CD4-positive, alpha-beta T cell (primary cell): ENCODE results near the gene FRY. TPM values are rescaled to one million over a fixed set of nuclear protein-coding genes. Genes with fewer than 3 reads are reported as not detected.

Experiments used
- ATAC-seq: fragments of 200-7000 bp; cut with Tn5 transposase; one replicate; pipeline ENCODE4 v1.10.0; 2022; ENCODE audit warnings: mild to moderate bottlenecking; ENCODE audit not compliant: poor library complexity
- CTCF ChIA-PET: fragments of 350-600 bp; sonication (Branson Sonifier 250); formaldehyde crosslinking; loops from one replicate; lab custom pipeline; 2021; ENCODE audit warnings: antibody characterized with exemption, inconsistent platforms; lab: Charles Lee
- POLR2A ChIA-PET: fragments of 350-600 bp; sonication (Branson Sonifier 250); formaldehyde crosslinking; loops from one replicate; lab custom pipeline; 2021; ENCODE audit warnings: antibody characterized with exemption, inconsistent platforms; lab: Charles Lee
- DNase-seq, 14 experiments: peaks; one replicate each; pipeline ENCODE4 v3.0.0-alpha.2; 2013 to 2020; ENCODE audit warnings: mixed read lengths in 2 of 14
- H3K27ac ChIP-seq, 2 donors: one replicate each; pipeline versions ENCODE4 v1.5.1 to v1.7.0; 2013; ENCODE audit warnings: low read length in 2 of 2, low read depth in 1 of 2, mild to moderate bottlenecking in 1 of 2
- H3K27me3 ChIP-seq, 2 experiments: 1 replicate in 1 of 2; 2 replicates in 1 of 2; pipeline versions ENCODE4 v1.6.1 to v1.7.0; 2013; ENCODE audit warnings: low read length in 2 of 2, control low read depth in 1 of 2, mild to moderate bottlenecking in 1 of 2, moderate library complexity in 1 of 2; ENCODE audit not compliant: insufficient read depth in 2 of 2, control insufficient read depth in 1 of 2
- H3K36me3 ChIP-seq: one replicate; pipeline ENCODE4 v1.6.1; 2013; ENCODE audit warnings: low read length, control low read depth; ENCODE audit not compliant: insufficient read depth
- H3K4me1 ChIP-seq: one replicate; pipeline ENCODE4 v1.6.1; 2013; ENCODE audit warnings: low read length, control low read depth; ENCODE audit not compliant: insufficient read depth
- H3K4me3 ChIP-seq: one replicate; pipeline ENCODE4 v1.5.1; 2013; ENCODE audit warnings: mild to moderate bottlenecking, low read length, moderate library complexity
- H3K9me3 ChIP-seq, 2 experiments: 1 replicate in 1 of 2; 2 replicates in 1 of 2; pipeline versions ENCODE4 v1.6.1 to v1.7.0; 2013; ENCODE audit warnings: low read length in 2 of 2, mild to moderate bottlenecking in 2 of 2, control low read depth in 1 of 2, moderate library complexity in 1 of 2; ENCODE audit not compliant: control insufficient read depth in 1 of 2, insufficient read depth in 1 of 2
- H3K27ac Mint-ChIP-seq: one replicate; pipeline ENCODE4 v1.8.0; 2020; ENCODE audit warnings: mixed read lengths
- H3K27me3 Mint-ChIP-seq: one replicate; pipeline ENCODE4 v1.8.0; 2021; ENCODE audit warnings: mixed read lengths
- H3K36me3 Mint-ChIP-seq: one replicate; pipeline ENCODE4 v1.8.0; 2021; ENCODE audit warnings: low read depth, mixed read lengths
- H3K4me1 Mint-ChIP-seq: one replicate; pipeline ENCODE4 v1.8.0; 2021; ENCODE audit warnings: low read depth, mixed read lengths
- H3K4me3 Mint-ChIP-seq: one replicate; pipeline ENCODE4 v1.8.0; 2020; ENCODE audit warnings: mild to moderate bottlenecking, mixed read lengths
- H3K9me3 Mint-ChIP-seq: one replicate; pipeline ENCODE4 v1.8.0; 2020; ENCODE audit warnings: mixed read lengths
- intact Hi-C, 2 experiments: fragments of 100-400 bp; cut with DNase I in 1 of 2; cut with micrococcal nuclease in 1 of 2; formaldehyde crosslinking; loops; one replicate each; pipeline versions ENCODE4 v1.15.1 to v1.9.0; 2023 to 2025; cut with DNase I, micrococcal nuclease
- total RNA-seq, 174 experiments: library from RNA in 2 of 174; stranded (reverse) in 2 of 174; gene quantifications; one replicate each; pipeline ENCODE4 v1.2.3 and lab custom pipeline; 2021 to 2026
- TF ChIP-seq, protein P1 (sequence below): fragments of 200-600 bp; IDR thresholded peaks from one replicate; pipeline ENCODE4 v1.8.0; 2022; ENCODE audit warnings: antibody characterized with exemption, mild to moderate bottlenecking

The FRY gene
- total RNA-seq, 2 experiments from 2014 or later: 13.7 to 18.4 TPM

DNA sequence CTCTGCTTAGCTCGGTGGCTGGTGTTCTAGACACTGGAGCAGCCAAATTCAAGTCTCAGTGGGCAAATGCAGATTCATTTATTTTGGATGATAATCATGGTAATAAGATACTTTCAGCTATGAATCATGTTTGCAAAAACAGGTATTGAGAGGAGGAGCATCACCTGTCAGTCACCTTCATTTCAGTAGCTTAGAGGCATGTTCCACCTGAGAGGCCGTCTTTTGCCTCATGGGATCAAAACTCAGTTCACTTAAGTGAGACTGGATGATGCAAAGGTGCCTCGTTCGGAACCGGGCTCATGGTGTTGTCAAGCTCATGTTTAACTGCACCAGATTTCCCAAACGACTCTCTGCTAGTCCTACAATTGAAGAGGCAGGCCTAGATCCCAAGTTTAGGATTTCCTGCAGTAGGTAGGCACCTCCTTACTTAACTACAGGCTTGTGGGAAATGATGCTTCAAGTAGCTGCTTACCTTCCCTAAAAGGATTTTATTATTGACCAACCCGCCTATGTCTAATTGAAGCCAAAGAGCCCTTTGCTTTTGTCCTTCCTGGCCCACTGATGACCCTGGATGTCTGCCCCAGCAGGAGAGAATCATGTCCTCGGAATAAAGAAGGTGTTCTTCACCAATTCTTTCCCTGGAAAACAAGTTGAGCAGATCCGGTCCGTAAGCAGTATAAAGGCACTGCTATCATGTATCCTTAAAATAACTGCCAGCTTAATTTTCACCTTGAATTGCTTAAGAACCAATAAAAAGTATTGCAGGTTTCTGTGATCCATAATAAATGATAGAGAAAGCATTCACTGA is 223.5 kb downstream of the FRY start:
- Mint-ChIP-seq H3K4me3 (no peak overlapping the region), H3K4me1 (no peaks in the 10 kb centered on the region), H3K9me3 (no peaks in the 10 kb centered on the region), H3K27ac (no peak overlapping the region), H3K36me3 (peaks cover 36% of the 10 kb centered on the region), H3K27me3 (no peaks in the 10 kb centered on the region)
- TF ChIP-seq, protein P1, sequence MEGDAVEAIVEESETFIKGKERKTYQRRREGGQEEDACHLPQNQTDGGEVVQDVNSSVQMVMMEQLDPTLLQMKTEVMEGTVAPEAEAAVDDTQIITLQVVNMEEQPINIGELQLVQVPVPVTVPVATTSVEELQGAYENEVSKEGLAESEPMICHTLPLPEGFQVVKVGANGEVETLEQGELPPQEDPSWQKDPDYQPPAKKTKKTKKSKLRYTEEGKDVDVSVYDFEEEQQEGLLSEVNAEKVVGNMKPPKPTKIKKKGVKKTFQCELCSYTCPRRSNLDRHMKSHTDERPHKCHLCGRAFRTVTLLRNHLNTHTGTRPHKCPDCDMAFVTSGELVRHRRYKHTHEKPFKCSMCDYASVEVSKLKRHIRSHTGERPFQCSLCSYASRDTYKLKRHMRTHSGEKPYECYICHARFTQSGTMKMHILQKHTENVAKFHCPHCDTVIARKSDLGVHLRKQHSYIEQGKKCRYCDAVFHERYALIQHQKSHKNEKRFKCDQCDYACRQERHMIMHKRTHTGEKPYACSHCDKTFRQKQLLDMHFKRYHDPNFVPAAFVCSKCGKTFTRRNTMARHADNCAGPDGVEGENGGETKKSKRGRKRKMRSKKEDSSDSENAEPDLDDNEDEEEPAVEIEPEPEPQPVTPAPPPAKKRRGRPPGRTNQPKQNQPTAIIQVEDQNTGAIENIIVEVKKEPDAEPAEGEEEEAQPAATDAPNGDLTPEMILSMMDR: no peak
- Histone ChIP-seq H3K4me3 (no peak overlapping the region), H3K27me3 (no peaks in the 10 kb centered on the region), H3K36me3 (peaks cover 6% of the 10 kb centered on the region), H3K9me3 (no peaks in the 10 kb centered on the region), H3K27ac (no peak overlapping the region), H3K4me1 (no peaks in the 10 kb centered on the region)
- ATAC-seq: no peak
- DNase-seq: no peak
- CTCF ChIA-PET: interaction anchor here (1.2 kb wide), 1 partner anchor 13 kb away, joined by 3 read pairs; no protein-coding TSS in a partner anchor
- intact Hi-C loops: no loop called here
- POLR2A ChIA-PET: no interaction called here

DNA sequence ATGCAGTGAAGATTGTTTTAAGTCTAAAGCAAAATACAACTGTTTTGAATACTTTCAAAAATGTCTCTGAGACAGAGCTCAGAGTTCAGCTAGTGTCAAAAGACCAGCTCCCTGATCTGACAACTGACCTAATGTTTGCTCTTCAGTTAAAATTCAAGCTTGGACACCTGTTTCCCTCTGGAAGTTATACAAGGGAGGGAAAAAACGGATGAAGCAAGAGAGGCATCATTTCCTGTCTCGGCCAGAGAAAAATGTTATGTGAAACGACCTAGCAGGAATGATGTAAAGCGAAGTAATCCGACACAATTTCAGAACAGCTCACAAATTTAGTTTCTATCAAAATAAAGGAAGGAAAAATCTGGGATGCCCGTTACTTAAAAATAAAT is 224.1 kb downstream of the FRY start:
- POLR2A ChIA-PET: no interaction called here
- CTCF ChIA-PET: no interaction called here
- H3K4me1 ChIP-seq: no peaks in the 10 kb centered on the region
- DNase-seq (no peak), ATAC-seq (no peak)
- H3K27me3 ChIP-seq: no peaks in the 10 kb centered on the region
- Mint-ChIP-seq H3K9me3 (no peaks in the 10 kb centered on the region), H3K4me3 (no peak overlapping the region), H3K27ac (no peak overlapping the region), H3K4me1 (no peaks in the 10 kb centered on the region), H3K27me3 (no peaks in the 10 kb centered on the region), H3K36me3 (peaks cover 32% of the 10 kb centered on the region)
- no peak overlapping the region for H3K4me3 ChIP-seq
- peaks cover 4% of the 10 kb centered on the region for H3K36me3 ChIP-seq
- TF ChIP-seq, protein P1: no peak
- intact Hi-C loops: no loop called here
- H3K27ac ChIP-seq: no peak overlapping the region
- no peaks in the 10 kb centered on the region for H3K9me3 ChIP-seq

DNA sequence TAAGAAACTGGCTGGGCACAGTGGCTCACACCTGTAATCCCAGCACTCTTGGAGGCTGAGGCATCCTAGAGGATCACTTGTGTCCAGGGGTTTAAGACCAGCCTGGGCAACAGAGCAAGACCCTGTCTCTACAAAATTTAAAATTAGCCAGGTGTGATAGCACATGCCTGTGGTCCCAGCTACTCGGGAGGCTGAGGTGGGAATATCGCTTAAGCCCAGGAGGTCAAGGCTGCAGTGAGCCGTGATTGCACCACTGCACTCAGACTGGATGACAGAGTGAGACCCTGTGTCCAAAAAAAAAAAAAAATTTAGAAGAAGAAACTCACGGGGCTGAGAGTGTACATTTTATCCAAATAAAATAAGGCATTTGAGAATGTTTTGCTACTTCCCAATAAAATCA is 224.7 kb downstream of the FRY start:
- H3K27ac ChIP-seq: no peak overlapping the region
- H3K4me3 ChIP-seq: no peak overlapping the region
- no peak for ATAC-seq
- POLR2A ChIA-PET: no interaction called here
- CTCF ChIA-PET: interaction anchor here (0.9 kb wide), 1 partner anchor 12 kb away, joined by 3 read pairs; no protein-coding TSS in a partner anchor
- H3K27me3 ChIP-seq: no peaks in the 10 kb centered on the region
- no peaks in the 10 kb centered on the region for H3K9me3 ChIP-seq
- Mint-ChIP-seq H3K27ac (no peak overlapping the region), H3K27me3 (no peaks in the 10 kb centered on the region), H3K9me3 (no peaks in the 10 kb centered on the region), H3K4me1 (no peaks in the 10 kb centered on the region), H3K36me3 (peaks cover 26% of the 10 kb centered on the region), H3K4me3 (no peak overlapping the region)
- no peak for DNase-seq
- TF ChIP-seq, protein P1: no peak
- intact Hi-C loops: no loop called here
- peaks cover 2% of the 10 kb centered on the region for H3K36me3 ChIP-seq
- H3K4me1 ChIP-seq: no peaks in the 10 kb centered on the region
